Retinal pigment epithelial cell (primary cell): ENCODE results near the gene CCDC183.
"Not testable (repeated sequence)": the region's sequence is repeated elsewhere in the genome, so short reads cannot be mapped to it uniquely, and the experiment has no call there.

ENCODE experiments used
- DNase-seq: peaks from one replicate; pipeline ENCODE4 v3.0.0-alpha.2; 2010; ENCODE audit warnings: low read depth
- H3K4me3 ChIP-seq: 2 replicates; pipeline ENCODE4 v1.5.1; 2011; ENCODE audit warnings: mild to moderate bottlenecking, low read length, control low read depth, moderate library complexity
- CTCF ChIP-seq: conservative IDR thresholded peaks from 2 replicates; pipeline ENCODE4 v1.5.1; 2011; ENCODE audit warnings: low read depth, low read length, control low read depth, inconsistent platforms

The CCDC183 gene

GRCh38 chr9:136751244-136751643 lies 44.9 kb upstream of the CCDC183 start:
- no peak for DNase-seq
- H3K4me3 ChIP-seq: no peak overlapping the region
- TF ChIP-seq CTCF: no peak

GRCh38 chr9:136751814-136752213 lies 44.3 kb upstream of the CCDC183 start:
- no peak for DNase-seq
- no peak overlapping the region for H3K4me3 ChIP-seq
- TF ChIP-seq CTCF: no peak

- H3K4me3 ChIP-seq: no peak overlapping the region
- no peak for DNase-seq
- TF ChIP-seq CTCF: no peak
These were observed 42.6 kb upstream of the CCDC183 start for GRCh38 chr9:136753371-136754058.

GRCh38 chr9:136754059-136754572 lies 42.0 kb upstream of the CCDC183 start:
- H3K4me3 ChIP-seq: no peak overlapping the region
- DNase-seq: no peak
- TF ChIP-seq CTCF: no peak

- no peak for TF ChIP-seq CTCF
- H3K4me3 ChIP-seq: no peak overlapping the region
- DNase-seq: no peak
These were observed 41.4 kb upstream of the CCDC183 start for GRCh38 chr9:136754626-136755301.

GRCh38 chr9:136755302-136756133 lies 40.6 kb upstream of the CCDC183 start:
- not testable (repeated sequence) for DNase-seq, H3K4me3 ChIP-seq

- no peak for TF ChIP-seq CTCF
- DNase-seq: no peak
- H3K4me3 ChIP-seq: no peak overlapping the region
These were observed 40.1 kb upstream of the CCDC183 start for GRCh38 chr9:136756134-136756438.
